Posterior cingulate gyrus (tissue), 11 donors: ENCODE measurements around the gene AP3S2.
"Not testable (repeated sequence)": the region's sequence is repeated elsewhere in the genome, so short reads cannot be mapped to it uniquely, and the experiment has no call there.

Source experiments
- DNase-seq, 10 donors: peaks; one replicate each; pipeline versions ENCODE4 v3.0.0 to v3.0.0-alpha.2; 2020 to 2021; ENCODE audit warnings: mixed read lengths in 3 of 10
- intact Hi-C: fragments of 100-400 bp; cut with DNase I; formaldehyde crosslinking; loops from one replicate; pipeline ENCODE4 v1.15.1; 2023

Gene AP3S2

DNA sequence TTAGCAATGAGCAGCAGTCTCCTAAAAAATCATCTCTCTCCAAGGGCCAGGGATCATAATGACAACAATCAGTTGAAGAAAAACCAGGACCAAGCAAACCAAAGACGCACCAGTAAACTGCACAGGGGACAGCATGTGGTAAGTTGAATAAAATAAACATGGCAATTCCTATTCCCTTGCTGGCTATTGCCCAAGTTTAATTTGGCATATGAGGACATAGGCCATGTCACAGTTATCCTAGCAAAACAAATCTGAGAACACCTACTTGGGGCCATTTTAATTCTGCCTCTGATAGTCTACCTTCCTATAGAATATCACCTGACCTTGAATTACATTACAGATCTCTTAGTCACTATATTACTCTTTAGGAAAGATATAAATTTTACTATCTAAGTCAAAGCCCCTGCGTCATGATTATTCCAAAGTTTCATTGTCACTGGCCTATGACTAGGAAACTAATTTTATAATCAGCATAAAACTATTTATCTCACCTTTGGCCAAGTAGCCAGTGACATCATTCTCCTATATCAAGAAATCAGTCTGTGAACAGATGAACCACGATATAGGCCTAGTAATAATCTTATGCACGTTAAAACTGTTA, 23.0 kb downstream of the AP3S2 start:
- DNase-seq = no peak
- intact Hi-C loops = no loop called here

DNA sequence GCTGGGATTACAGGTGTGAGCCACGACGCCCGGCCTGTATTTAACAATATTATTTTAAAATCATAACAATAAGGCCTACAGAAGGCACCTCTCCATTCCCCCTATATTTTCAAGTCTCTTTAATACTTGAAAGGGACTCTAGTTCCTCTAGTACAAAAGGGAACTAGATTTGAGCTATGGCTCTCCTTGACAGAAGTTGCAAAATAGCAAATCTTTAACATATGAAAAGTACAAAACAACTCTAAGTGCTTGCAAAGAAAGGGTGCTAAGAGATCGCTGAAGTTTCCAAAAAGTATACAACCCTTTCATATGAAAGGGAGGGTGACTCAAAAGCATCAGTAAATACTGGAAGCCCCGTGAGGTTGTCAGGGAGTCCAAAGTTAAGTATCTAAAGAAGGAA, 23.8 kb downstream of the AP3S2 start:
- intact Hi-C loops = no loop called here
- no peak for DNase-seq

DNA sequence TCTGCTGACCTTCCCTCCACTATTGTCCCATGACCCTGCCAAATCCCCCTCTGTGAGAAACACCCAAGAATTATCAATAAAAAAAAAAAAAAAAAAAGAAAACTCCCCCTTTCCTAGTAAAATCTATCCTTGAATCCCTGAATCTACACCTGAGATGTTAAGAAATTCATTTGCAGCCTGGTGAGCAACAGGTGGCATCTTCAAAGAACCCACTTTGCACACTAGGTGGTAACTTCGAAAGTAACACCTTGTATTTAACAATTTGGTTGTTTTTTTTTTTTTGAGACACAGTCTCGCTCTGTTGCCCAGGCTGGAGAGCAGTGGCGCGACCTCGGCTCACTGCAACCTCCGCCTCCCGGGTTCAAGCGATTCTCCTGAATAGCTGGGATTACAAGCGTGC, 24.3 kb downstream of the AP3S2 start:
- intact Hi-C loops, DNase-seq: not testable (repeated sequence)

DNA sequence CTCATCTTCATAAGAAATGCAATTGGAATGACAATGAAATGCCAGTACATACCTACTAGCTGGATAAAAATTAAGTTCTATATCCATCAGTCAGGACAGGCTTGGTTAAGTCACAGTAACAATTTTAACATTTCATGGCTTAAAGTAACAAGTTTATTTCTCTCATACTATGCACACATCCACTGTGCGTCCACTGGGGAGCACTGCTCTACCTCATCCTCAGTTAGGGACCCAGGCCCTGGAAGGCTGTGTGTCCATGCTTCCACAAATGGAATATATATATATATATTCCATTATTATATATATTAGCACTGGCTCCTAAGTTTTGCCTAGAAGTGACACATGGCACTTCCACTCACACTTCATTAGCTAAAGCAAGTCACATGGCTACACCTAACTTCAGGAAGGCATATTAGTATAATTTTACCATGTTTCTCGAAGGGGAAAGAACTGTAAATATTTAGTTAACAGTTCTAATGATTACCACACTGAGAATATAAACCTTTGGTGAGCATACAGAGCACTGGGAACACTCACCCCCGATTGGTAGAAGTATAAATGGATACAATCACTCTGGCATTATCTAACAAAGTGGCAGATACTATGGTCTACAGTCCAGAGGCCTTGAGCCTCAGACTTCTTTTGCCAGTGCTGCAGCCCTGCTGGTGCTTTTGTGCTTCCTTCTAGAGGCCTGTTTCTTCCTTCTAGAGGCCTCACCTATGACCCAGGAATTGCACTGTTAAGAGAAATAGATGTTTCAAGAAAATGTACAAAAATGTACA, 28.6 kb downstream of the AP3S2 start:
- DNase-seq = no peak
- intact Hi-C loops = no loop called here

DNA sequence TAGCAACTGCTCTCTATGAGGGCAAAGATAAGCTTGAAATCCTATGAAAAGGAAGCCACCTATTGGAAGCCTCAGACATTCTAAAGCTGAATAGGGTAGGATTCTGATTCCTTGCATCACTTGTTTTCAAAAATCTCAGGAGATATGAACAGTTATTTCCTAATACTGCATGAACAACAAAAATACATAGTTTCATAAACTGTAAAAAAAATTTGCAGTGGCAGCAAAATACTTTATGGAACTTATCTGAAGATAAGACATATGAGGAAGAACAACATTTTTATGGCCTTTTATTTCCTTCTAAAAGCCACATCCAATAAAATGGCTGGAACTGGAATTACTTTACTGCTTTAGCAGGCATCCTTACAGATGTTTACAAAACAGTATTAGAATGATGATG, 29.9 kb downstream of the AP3S2 start:
- intact Hi-C loops = no loop called here
- no peak for DNase-seq

DNA sequence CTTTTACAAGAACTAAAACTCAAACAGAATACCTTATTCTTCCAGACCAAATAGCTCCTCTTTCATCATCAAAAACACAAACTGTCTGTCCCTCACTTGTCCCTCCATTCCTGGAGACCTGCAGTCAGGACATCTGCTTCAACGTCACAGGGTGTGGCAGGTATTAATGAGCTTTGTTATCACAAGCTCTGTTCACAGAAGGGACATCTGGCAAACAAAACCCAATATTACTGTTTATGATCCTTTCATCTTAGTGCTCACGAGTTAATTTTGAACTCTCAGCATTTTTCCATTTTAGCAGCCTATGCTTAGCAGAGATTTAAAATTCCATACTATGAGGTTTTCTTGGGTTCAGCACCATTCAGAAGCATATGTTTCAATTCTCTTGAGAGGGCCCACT, 32.9 kb downstream of the AP3S2 start:
- DNase-seq = no peak
- intact Hi-C loops = no loop called here

DNA sequence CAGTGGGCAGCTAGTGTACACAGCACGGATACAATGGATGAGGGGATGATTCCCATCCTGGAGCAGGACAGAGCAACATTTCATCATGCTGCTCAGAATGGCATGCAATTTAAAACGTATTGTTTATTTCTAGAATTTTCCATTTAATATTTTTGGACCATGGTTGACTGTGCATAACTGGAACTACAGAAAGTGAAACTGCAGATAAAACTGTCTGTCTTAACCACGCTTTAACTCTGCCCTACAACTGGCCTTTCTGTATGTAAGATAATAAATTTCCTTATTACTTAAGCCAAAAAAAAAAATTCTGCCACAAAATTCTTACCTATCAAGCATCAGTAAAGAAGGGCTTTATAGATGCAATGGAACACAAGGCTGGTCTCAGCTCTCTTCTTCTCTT, 33.4 kb downstream of the AP3S2 start:
- no peak for DNase-seq
- intact Hi-C loops = no loop called here

DNA sequence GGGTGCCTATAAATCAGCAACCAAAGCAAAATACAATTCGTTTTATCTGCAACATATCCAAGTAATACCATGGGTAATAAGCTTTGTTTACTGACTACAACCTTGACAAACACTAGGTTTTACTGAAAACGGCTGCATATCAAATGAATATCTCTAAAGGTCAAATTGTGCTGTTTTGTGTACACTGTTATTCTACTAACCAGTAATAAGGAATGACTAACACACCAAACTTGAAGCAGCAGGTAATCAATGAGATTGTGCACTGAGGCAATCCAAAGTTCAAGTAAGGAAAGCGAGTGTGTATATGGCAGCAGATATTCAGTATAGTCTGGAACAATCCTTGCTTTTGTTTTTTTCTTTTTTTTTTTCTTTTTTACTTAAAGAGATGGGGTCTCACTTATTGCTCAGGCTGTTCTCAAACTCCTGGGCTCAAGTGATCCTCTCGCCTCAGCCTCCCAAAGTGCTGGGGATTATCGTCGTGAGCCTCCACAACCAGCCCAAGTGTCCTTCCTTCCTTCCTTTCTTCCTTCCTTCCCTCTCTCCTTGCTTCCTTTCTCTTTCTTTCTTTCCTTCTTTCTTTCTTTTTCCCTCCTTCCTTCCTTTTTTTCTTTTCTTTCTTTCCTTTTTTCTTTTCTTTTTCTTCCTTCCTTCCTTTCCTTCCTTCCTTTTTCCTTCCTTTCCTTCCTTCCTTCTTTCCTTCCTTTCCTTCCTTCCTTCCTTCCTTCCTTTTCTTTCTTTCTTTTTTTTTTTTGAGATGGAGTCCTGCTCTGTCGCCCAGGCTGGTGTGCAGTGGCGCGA, 34.9 kb downstream of the AP3S2 start:
- intact Hi-C loops = no loop called here
- DNase-seq = no peak

DNA sequence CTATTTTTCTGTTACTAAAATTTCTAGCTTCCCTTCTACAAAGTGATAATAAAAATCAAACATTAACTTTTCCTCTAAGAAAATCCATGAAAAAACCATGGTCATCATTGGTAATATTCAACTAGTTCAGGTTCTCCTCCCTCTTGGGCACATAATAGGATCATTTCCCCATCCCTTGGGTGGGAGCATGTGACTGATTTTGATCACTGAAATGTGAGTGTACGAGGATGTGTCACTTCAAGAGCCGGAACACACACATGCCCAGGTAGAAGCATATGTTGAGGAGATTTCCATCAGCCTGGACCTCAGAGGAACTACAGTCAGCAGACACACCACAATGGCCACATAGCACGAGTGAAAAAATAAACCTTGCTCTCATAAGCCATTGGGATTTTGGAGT, 36.1 kb downstream of the AP3S2 start:
- DNase-seq = no peak
- intact Hi-C loops = no loop called here

DNA sequence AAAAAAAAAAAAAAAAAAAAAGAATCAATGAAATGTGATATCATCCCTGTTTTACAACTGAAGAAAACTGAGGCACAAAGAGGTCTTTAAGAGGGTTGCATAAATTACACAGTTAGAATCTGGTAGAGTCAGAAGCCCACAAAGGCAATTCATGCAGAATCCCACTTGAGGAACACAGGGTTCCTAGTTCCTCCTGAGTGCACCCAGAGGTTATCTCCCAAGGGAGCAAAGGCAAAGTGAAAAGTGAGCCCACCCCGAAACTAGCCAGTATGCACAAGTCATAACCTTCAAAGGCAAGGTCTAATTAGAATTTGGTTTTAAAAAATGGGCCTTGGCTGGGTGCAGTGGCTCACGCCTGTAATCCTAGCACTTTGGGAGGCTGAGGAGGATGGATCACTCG, 37.8 kb downstream of the AP3S2 start:
- intact Hi-C loops = no loop called here

DNA sequence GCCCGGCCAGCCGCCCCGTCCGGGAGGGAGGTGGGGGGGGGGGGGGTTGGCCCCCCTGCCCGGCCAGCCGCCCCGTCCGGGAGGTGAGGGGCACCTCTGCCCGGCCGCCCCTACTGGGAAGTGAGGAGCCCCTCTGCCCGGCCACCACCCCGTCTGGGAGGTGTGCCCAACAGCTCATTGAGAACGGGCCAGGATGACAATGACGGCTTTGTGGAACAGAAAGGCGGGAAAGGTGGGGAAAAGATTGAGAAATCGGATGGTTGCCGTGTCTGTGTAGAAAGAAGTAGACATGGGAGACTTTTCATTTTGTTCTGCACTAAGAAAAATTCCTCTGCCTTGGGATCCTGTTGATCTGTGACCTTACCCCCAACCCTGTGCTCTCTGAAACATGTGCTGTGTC, 38.9 kb downstream of the AP3S2 start:
- DNase-seq, intact Hi-C loops: not testable (repeated sequence)

More for the DNA sequence above, 37.8 kb downstream of the AP3S2 start:
- DNase-seq = no peak

DNA sequence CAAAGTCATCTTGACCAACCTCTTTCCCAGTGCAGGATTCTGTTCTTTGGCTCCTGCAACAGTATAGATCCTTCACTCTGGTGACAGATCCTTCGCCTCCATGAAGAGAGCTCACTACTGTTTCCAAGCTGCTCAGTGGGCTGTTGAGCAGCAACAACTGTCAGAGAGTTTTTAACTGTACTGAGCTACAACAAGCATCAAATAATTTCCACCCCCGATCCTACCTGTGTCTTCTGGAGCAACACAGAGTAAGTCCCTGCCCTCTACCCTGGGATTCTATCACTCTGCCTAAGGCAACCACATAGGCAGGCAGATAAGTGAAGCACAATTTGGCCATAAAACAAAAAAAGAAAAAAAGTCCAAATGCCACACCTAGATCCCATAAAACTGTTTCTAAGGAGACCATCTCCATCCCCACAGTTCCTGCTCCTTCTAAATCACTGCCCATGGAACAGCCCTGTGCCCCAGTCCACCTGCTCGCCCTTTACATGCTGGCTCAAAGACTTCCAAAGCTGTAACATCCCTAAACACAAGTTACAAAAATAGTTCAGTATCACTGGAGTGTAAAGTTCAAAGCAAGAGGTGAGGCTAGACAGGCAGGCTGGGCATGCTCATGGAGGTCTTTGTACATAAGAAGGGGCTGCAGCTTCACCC, 41.3 kb downstream of the AP3S2 start:
- DNase-seq = no peak
- intact Hi-C loops = no loop called here

DNA sequence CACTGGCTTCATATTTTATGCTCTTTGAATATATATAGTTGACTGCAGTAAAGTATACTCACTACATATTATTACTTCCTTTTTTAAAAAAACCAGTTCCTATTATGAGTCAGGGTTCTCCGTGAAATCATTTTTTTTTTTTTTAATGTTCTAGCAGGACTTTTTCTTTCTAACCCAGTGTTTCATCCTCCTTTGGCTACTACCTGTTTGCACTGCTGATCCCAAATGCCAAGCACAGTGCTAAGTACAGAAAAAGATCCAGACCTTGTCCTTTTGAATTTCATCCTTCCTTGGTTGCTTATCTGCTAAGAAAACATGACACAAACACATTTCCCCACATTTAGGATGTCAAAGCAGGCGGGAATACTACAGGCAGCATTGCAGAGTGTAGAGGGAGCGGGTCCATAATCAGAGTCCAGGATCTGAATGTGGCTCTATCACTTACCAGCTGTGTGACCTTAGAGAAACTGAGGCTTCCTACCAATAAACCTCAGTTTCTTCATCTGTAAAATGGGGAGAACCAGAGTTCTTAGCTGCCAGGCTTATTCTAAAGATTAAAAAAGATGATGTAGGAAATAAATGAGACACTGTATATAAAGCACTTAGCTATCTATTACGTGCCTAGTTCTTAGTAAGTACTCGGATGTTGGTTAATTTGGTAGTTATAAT, 42.0 kb downstream of the AP3S2 start:
- DNase-seq = no peak
- intact Hi-C loops = no loop called here

DNA sequence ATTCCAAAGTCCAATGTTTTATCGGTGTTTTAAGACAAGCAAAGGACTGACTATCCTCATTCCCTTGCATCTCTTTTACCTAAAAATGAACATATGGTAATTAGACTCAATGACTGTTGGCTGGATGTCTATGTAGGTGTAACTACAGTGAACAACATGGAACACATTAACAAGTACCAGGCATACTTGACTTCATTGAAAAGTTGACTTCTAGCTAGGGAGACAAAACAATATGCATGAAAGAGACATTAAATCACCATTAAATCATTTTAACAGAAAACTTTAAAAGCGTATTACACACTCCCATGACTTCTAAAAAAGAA, 44.9 kb downstream of the AP3S2 start:
- intact Hi-C loops = no loop called here
- no peak for DNase-seq

DNA sequence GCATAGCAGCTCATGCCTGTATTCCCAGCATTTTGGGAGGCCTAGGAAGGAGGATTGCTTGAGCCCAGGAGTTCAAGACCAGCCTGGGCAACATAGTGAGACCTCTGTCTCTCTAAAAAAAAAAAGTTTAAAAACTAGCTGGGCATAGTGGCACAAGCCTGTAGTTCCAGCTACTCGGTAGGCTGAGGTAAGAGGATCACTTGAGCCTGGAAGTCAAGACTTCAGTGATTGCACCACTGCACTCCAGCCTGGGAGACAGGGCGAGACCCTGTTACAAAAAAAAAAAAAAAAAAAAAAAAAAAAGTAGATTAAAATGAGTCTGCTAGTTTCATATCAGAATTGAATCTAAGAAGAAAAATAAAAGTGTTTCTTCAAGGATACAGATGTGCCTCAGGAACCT, 46.7 kb downstream of the AP3S2 start:
- no peak for DNase-seq
- intact Hi-C loops = no loop called here

DNA sequence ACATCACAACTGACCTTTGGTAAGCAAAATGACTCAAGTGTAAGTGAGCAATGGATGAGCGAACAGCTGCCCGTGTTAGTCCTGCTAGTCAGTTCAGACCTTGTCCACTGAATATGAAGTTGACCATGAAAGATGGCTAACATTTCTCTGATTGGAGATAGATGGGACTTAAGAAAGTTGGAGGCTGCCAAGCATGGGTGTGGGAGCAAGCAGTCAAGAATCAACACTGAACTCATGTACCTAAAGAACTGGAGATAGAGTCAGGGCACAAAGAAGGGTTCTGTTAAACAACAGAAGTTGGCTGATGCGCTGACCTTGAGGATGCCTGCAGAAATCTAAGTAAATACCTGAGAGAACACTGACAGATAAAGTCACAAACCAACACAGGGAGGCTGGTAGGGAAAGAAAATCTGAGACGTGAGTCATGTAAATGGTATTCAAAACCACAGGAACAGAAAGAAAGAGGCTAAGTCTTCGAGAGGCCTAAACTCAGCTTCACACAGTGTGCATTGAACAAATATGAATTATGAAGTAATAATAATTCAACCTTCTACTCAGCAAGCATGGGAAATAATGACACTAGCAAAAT, 48.4 kb downstream of the AP3S2 start:
- DNase-seq = no peak
- intact Hi-C loops = no loop called here

DNA sequence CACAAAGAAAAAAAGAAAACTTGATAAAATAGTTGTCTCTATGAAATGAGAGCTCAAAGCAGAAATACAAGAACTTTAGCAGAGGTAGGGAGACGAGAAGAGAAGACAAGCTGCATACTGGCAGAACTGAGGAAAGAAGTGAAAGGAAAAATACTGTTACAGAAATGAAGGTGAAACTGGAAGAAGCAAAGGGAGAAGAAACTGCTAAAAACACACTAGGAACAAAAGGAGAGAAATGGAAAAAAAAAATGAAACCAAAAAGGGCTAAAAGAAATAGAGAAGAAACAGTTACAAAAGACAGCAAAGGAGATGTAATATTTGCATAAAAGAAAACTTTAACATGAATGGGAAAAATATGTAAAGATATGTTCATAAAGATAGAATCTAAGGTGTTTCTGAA, 51.8 kb downstream of the AP3S2 start:
- DNase-seq = no peak
- intact Hi-C loops = no loop called here

DNA sequence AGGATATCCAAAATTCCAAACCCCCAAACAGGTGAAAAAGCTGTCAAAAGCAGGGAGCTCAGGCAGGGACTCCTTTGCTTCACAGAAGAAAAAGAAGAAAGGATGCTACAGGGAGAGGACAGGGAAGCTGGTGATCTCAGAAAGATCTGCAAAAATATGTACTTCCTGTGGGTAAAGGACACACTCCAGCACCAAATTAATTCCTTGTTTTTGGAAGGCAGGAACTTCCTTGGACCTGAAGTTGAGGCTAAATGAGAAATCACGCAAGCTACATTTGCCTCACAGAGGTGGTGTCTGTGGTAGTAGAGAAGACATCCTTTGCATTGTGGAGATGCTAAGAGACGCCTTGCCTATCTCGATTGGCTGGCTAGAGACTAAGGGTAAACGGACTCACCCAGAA, 52.5 kb downstream of the AP3S2 start:
- no peak for DNase-seq
- intact Hi-C loops = no loop called here

DNA sequence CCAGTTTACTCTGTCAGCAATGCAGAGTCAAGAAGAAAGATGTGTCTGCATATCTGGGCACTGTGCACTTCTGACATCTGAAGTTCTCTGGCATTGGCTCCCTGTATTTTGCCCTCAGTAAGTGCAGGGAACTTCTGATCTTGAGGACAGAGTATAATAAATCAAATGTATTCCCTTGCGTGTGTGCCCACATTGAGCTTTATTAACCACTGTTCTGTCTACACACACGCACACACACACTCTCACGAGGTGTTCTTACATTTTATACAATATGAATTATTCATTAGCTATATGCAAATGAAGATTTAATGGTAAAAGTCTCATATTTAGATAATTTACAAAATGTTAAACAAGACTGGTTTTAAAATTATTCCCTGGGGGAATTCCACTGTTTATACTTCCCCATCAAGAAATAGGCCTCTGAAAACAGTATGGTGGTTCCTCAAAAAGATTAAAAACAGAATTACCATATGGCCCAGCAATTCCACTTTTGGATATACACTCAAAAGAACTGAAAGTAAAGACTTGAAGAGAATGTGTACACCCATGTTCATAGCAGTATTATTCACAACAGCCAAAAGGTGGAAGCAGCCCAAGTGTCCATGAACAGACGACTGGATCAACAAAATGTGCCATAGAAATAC, 54.5 kb downstream of the AP3S2 start:
- intact Hi-C loops = no loop called here
- no peak for DNase-seq

DNA sequence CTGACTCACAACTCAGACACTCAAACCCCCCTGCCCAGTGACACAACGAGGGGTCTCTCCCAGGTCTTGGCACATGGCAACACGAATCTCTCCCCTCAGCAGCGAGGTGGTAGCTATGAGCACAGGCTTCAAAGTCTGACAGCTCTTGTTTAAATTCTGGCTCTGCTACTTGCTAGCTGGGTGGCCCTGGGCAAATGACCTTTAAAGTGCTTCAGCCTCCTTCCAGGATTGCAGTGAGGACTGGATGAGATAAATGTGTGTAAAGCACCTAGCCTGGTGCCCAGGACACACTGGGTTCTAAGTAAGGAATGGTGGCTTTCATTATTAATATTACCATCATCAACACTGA, 56.0 kb downstream of the AP3S2 start:
- intact Hi-C loops = no loop called here

More for the DNA sequence above, 56.0 kb downstream of the AP3S2 start:
- no peak for DNase-seq
